HG03196 (cell line): ENCODE measurements around the gene GLRX5.

Source experiments
- ATAC-seq: cut with Tn5 transposase; IDR thresholded peaks from one replicate; pipeline ENCODE4 v1.9.1; 2021; ENCODE audit not compliant: unreplicated experiment

Gene GLRX5

GRCh38 chr14:95531969-95532368, 2.9 kb upstream of the GLRX5 start:
- no peak for ATAC-seq

DNA sequence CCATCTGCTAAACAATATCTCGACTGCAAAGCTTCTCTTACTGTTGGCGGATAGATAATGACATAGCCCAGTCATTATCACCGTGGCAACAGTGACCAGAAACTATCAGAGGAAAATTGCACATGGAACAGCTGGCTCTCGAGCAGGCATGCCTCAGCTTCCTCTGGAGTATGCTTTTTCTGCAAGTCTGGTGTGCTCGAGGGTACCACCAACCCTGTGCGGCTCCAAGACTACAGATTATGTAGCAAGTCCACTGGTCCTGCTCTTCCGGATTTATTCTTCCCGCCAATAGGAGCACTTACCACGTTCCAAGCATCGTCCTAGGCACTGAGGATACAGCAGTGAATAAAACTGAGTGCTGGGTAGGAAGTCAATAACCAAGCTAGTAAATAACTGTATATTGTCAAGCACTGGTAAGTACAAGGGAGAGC, 1.4 kb upstream of the GLRX5 start:
- ATAC-seq = no peak

- no peak for ATAC-seq
Measured at GRCh38 chr14:95533822-95534221, 1.0 kb upstream of the GLRX5 start.

GRCh38 chr14:95535226-95536021, 574 bp downstream of the GLRX5 start:
- ATAC-seq = peak; percentile 3

GRCh38 chr14:95536036-95536593, 1.3 kb downstream of the GLRX5 start:
- no peak for ATAC-seq

- ATAC-seq = no peak
Measured at GRCh38 chr14:95536671-95537070, 1.8 kb downstream of the GLRX5 start.

GRCh38 chr14:95537298-95538089, 2.6 kb downstream of the GLRX5 start:
- ATAC-seq = no peak

- no peak for ATAC-seq
Measured at GRCh38 chr14:95538801-95539509, 4.1 kb downstream of the GLRX5 start.

DNA sequence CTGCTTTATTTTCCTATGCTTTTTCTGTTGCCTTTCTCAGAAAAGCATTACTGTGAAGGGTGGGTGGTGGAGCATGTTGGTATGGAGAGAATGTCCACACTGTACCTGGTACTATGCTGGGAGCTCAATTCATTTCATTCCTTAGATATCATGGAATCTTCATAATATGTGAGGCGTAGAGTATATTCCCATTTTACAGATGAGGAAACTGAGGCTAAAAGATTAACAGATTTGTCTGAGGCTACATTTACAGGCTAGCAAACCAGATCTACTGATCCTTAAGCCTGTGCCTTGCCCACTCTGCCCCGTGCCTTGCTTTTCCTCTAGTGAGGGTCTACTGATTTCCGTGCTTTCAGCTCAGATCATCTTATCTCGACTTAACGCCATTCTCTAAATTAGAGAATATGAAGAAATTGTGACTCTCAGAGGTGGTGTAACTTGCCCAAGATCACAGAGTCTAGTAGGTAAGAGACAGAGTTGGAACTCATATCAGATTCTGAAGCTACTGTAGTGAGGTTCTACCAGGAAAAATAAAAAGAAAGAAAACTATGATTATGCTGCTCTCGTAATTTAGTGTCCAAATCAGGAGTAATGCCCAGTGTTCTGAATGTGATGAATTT, 5.5 kb downstream of the GLRX5 start:
- no peak for ATAC-seq

DNA sequence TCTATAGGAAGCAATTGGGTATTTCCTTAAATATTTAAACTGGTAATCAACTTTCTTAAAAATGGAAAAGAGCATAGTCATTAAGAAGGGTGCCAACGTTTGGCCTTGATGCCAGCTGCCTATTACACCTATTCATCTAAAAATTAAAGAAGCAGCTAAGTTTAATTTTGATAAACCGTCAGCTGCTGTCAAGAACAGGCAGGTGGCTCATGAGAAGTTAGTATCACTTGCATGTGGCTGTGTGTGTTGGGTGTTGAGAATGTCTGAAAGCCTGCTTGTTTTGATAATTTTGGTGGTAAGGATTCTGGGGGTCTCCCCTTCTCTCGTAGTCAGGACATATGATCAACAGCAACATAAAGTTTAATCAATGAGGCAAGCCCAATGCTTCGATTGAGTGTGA, 6.5 kb downstream of the GLRX5 start:
- ATAC-seq = no peak

- ATAC-seq = no peak
Measured at GRCh38 chr14:95541932-95542930, 7.4 kb downstream of the GLRX5 start.

DNA sequence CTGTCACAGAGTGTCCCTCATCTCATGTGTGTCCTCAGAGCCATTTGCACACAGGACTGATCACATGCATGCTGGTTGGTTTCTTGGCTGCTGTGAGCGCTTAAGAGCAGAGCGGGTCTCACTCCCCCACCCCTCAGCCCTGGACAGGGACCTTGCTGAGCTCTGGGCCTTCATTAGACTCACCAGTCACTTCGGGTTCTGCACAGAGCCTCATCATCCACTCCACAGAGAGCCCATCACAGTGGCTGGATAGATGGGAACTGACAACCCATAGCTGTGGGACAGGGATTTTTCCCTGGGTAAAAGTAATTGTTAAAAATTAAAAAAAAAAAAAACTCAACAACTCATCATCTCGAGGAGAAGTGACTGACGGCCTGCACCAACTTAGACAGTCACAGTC, 8.2 kb downstream of the GLRX5 start:
- ATAC-seq = no peak

DNA sequence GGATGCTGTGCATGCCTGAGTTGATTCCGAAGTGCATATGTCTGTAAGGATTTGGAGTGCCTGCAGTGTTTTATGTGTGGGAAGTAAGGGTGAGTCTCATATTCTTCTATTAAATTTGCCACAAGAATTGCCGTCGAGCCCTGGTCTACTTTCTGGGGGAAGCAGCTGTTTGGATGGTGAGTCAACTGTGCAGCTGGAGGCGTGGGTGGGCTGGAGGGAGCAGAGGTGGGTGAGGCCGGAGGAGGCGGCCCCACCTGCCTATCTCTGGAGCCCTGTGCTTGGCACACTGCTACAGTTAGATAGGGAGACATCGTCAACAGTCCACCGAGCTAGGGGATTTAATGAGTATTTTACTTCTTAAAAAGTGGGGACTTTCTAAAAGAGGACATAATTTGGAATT, 9.7 kb downstream of the GLRX5 start:
- no peak for ATAC-seq

DNA sequence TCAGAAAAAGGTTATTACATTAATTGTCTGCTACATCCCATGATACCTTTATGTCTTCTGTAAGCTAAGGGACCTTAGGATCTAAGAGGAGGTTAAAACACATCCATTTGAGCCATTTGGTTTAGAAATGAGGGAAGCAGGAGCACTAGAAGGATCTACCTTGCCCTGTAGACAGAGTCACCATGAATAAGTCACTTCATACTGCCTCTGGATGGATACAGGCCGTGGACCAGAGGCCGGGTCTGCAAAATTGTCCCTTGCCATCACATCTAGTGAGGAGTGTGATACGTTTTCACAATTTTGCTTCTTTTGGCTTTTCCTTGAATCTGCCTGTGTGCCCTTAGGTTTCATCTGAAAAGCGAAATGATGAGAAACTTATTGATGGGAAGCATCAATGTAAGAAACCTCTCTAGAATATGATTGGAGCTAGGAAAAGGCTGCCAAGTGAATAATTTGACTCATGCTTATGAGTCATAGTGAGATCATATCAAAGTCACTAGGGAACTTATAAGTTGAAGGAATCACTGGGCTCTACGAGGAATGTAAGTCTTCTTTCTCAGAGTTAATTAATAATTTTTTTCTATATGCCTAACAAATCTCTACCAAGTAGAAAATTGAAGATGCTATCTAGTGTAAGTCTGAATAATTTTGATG, 10.8 kb downstream of the GLRX5 start:
- no peak for ATAC-seq

- no peak for ATAC-seq
Measured at GRCh38 chr14:95547272-95547625, 12.4 kb downstream of the GLRX5 start.

DNA sequence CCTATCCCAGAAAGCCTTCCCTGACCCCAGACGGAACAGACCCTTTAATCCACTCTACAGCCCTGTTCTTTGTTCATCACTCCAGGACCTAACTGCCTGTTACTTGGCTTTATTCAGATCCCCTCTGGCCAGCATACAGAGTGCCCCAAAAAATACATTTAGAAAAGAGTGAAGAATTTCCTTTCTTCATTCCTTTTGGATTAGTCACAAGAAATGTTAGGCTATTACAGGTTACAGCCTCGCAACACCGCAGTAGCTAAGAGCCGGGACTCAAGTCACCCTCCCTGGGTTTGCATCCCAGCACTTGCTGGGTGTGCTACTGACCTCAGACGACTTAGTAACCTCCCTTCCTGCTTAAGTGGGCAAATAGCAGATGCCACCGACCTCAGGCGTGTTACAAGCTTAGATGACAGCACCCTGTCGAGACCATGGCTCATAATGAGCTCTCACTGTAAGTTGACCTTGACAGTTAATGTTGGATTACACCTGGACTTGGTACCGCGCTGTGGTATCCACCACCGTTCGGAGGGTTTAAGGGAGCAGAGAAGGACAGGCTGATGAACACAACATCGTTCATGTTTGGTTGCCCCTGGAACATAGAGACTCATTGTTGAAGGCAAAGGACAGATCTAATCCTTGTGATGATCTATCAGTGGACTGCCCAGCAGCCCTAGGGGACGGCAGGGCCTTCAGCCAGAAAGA, 12.9 kb downstream of the GLRX5 start:
- ATAC-seq = no peak

- ATAC-seq = no peak
Measured at GRCh38 chr14:95548328-95548929, 13.6 kb downstream of the GLRX5 start.
